HG02973 (cell line): ENCODE results near the gene SSU72.
"Not testable (repeated sequence)": the region's sequence is repeated elsewhere in the genome, so short reads cannot be mapped to it uniquely, and the experiment has no call there.

Experiments used
- ATAC-seq: cut with Tn5 transposase; IDR thresholded peaks from one replicate; pipeline ENCODE4 v1.9.1; 2021; ENCODE audit warnings: moderate library complexity; ENCODE audit not compliant: unreplicated experiment

The SSU72 gene

GRCh38 chr1:1509465-1509850 is 65.2 kb downstream of the SSU72 start:
- ATAC-seq, result not testable (repeated sequence)

GRCh38 chr1:1508775-1509464 is 65.7 kb downstream of the SSU72 start:
- not testable (repeated sequence) for ATAC-seq

DNA sequence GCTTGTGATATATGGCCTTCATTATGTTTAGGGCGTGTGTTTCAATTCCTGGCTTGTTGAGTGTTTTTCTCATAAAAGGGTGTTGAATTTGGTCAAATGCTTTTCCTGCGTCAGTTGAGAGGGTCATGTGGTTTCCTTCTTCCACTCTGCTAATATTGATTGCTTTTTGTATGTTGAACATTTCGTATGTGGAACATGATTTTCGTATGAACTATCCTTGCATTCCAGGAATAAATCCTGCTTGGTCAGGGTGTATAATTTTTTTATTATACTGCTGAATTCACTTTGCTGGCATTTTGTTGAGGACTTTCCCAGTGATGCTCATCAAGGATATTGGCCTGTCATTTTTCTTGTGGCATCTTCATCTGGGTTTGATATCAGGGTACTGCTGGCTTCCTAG is 67.4 kb downstream of the SSU72 start:
- no peak for ATAC-seq

DNA sequence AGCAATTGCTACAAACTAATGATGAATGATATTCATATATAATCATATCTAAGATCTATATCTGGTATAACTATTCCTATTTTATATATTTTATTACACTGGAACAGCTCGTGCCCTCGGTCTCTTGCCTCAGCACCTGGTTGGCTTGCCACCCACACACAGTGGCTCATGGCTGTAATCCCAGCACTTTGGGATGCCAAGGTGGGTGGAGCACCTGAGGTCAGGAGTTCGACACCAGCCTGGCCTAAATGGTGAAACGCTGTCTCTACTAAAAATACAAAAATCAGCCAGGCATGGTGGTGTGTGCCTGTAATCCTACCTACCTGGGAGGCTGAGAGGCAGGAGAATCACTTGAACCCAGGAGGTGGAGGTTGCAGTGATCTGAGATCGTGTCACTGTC is 68.9 kb downstream of the SSU72 start:
- ATAC-seq, result not testable (repeated sequence)

GRCh38 chr1:1505366-1505798 is 69.3 kb downstream of the SSU72 start:
- ATAC-seq, result not testable (repeated sequence)

DNA sequence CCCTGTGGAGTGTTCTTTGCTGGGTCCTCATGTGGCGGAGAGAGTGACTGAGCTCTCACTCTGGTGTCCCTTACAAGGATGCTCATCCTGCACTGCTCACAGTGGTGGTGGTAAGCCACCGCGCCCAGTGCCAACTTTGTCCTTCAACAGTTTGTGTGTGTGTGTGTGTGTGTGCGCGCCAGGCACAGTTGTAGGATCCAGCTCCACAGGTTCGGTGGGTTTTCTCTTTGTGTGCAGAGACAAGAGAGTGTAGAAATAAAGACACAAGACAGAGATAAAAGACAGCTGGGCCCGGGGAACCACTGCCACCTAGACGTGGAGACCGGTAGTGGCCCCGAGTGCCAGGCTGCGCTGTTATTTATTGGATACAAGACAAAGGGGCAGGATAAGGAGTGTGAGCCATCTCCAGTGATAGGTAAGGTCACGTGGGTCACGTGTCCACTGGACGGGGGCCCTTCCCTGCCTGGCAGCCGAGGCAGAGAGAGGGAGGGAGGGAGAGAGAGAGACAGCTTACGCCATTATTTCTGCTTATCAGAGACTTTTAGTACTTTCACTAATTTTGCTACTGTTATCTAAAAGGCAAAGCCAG is 69.8 kb downstream of the SSU72 start:
- not testable (repeated sequence) for ATAC-seq

DNA sequence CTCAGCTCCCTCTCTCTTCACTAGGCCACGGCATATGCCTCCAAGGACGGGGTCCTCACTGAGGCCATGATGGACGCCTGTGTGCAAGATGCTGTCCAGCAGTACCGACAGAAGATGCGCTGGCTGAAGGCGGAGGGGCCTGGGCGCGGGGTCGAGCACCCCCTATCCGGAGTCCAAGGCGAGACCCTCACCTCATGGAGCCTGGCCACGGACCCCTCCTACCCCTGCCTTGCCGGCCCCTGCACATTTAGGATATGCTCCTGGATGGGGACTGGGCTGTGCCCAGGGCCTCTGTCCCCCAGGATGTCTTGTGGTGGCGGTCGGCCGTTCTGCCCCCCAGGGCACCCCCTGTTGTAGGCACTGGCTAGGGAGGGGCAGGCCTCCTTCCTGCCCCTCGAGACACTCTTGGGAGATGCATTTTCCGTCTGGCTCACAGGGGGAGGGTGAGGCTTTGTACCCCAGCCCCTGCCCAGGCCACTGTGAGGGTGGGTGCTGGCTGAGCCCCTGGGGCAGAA is 79.1 kb downstream of the SSU72 start:
- ATAC-seq, result not testable (repeated sequence)

DNA sequence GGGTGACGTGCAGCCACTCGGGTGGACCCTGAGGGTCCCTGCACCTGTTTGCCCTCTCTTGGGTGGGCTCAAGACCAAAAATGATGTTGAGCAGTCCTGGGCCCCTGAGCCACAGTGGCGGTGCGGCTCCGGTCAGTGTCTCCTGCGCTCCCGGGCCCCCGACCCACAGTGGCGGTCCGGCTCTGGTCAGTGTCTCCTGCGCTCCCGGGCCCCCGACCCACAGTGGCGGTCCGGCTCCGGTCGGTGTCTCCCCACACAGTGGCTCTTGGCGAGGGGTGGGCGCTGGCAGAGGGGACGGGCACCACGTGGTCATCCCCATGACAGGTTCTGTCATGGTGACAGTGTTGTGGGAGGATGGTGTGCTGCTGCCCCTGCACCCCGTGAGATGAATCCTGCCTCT is 80.4 kb downstream of the SSU72 start:
- not testable (repeated sequence) for ATAC-seq
